Astrocyte (in vitro differentiated cells and primary cell): ENCODE data around the gene NFKB1. TPM values are rescaled to one million over a fixed set of nuclear protein-coding genes. Genes with fewer than 3 reads are reported as not detected.

Experiments
- DNase-seq: peaks from one replicate; pipeline ENCODE4 v3.0.0-alpha.2; 2010; ENCODE audit warnings: low read depth
- FAIRE-seq: peaks from 2 replicates; lab custom pipeline; 2011; peaks lifted over from hg19 to GRCh38; lab: Jason Lieb, UNC
- H2AFZ ChIP-seq: 2 replicates; pipeline ENCODE4 v1.6.0; 2012; ENCODE audit warnings: low read depth, low read length, inconsistent platforms
- H3K27ac ChIP-seq: 2 replicates; pipeline ENCODE4 v1.5.1; 2011; ENCODE audit warnings: low read depth, low read length, inconsistent platforms
- H3K27me3 ChIP-seq: 2 replicates; pipeline ENCODE4 v1.6.0; 2011; ENCODE audit warnings: low read length, inconsistent platforms; ENCODE audit not compliant: insufficient read depth
- H3K36me3 ChIP-seq: 2 replicates; pipeline ENCODE4 v1.5.1; 2011; ENCODE audit warnings: low read length, inconsistent platforms; ENCODE audit not compliant: insufficient read depth
- H3K4me1 ChIP-seq: 2 replicates; pipeline ENCODE4 v1.5.1; 2011; ENCODE audit warnings: low read length, inconsistent platforms; ENCODE audit not compliant: insufficient read depth
- H3K4me2 ChIP-seq: 2 replicates; pipeline ENCODE4 v1.6.0; 2012; ENCODE audit warnings: low read length, inconsistent platforms
- H3K4me3 ChIP-seq: 2 replicates; pipeline ENCODE4 v1.5.1; 2011; ENCODE audit warnings: low read depth, mild to moderate bottlenecking, low read length, inconsistent platforms; ENCODE audit not compliant: insufficient read depth
- H3K79me2 ChIP-seq: 2 replicates; pipeline ENCODE4 v1.6.0; 2012; ENCODE audit warnings: mild to moderate bottlenecking, low read length, inconsistent platforms; ENCODE audit not compliant: insufficient read depth
- H3K9ac ChIP-seq: 2 replicates; pipeline ENCODE4 v1.6.0; 2012; ENCODE audit warnings: mild to moderate bottlenecking, low read length, inconsistent platforms
- H3K9me3 ChIP-seq: 2 replicates; pipeline ENCODE4 v1.5.1; 2012; ENCODE audit warnings: low read depth, mild to moderate bottlenecking, low read length, inconsistent platforms; ENCODE audit not compliant: insufficient read depth
- H4K20me1 ChIP-seq: 2 replicates; pipeline ENCODE4 v1.6.0; 2012; ENCODE audit warnings: low read length, inconsistent platforms; ENCODE audit not compliant: insufficient read depth
- H3K27ac Mint-ChIP-seq: one replicate; pipeline ENCODE4 v1.8.0; 2021; ENCODE audit warnings: mild to moderate bottlenecking, mixed read lengths; ENCODE audit not compliant: unreplicated experiment
- H3K27me3 Mint-ChIP-seq: one replicate; pipeline ENCODE4 v1.8.0; 2021; ENCODE audit warnings: low read depth, mixed read lengths; ENCODE audit not compliant: unreplicated experiment
- H3K36me3 Mint-ChIP-seq: one replicate; pipeline ENCODE4 v1.8.0; 2021; ENCODE audit warnings: low read depth, mixed read lengths; ENCODE audit not compliant: unreplicated experiment
- H3K4me1 Mint-ChIP-seq: one replicate; pipeline ENCODE4 v1.8.0; 2021; ENCODE audit warnings: low read depth, mixed read lengths; ENCODE audit not compliant: unreplicated experiment
- H3K4me3 Mint-ChIP-seq: one replicate; pipeline ENCODE4 v1.8.0; 2021; ENCODE audit warnings: mild to moderate bottlenecking, moderate library complexity, mixed read lengths; ENCODE audit not compliant: unreplicated experiment
- H3K9me3 Mint-ChIP-seq: one replicate; pipeline ENCODE4 v1.8.0; 2021; ENCODE audit warnings: mild to moderate bottlenecking, mixed read lengths; ENCODE audit not compliant: unreplicated experiment
- CTCF ChIP-seq: IDR thresholded peaks from 2 replicates; pipeline ENCODE4 v1.5.1; 2011; ENCODE audit warnings: low read depth, mild to moderate bottlenecking, inconsistent platforms, low read length, moderate library complexity; ENCODE audit not compliant: insufficient read depth
- EZH2 ChIP-seq: IDR thresholded peaks from 2 replicates; pipeline ENCODE4 v1.6.1; 2012; ENCODE audit warnings: mild to moderate bottlenecking, low read length, inconsistent platforms; ENCODE audit not compliant: insufficient read depth
- total RNA-seq: library from RNA; stranded (reverse); gene quantifications from 2 replicates; pipeline ENCODE4 v1.2.1, GENCODE V29; 2021

Gene NFKB1
- total RNA-seq, 1 donor from 2014 or later: 19.9 TPM

DNA sequence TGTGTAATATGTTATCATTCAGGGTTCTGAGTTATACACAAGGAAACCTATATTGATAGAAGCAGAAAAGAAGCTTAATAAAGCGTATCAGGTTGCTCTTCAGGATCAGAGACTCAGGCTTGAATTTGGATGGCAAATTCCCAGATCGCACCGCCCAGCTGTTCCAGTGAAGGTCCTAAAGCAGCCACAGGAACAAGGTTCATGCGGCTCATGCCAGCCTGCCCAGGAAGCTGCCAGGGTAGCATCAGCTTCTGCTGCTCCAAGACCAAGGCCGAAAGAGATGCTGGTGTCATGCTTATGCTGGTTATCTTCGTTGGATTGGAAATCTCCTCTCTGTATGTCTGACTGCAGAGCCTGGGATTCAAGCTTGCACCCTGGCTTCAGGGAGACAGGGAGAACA is 131.9 kb downstream of the NFKB1 start:
- H3K36me3 Mint-ChIP-seq: peaks cover 25% of the 10 kb centered on the region

DNA sequence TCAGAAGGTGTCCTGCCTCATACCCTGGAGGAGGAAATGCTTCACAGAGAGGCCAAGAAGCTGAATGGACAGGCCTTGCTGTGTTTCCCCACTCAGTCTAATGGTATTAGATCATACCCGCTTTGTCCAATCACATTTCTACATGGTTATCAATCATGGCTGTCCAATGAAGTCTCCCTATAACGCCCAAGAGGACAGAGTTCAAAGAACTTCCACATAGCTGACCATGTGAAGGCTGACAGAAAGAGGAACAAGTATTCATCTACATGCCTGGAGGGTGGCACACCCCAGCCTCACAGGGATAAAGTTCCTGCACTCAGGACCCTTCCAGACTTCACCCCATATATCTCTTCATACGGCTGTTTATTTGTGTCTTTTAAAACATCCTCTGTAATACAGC is 136.2 kb downstream of the NFKB1 start:
- Histone ChIP-seq H3K9ac (no peak overlapping the region), H2AFZ (no peak overlapping the region), H3K36me3 (no peaks in the 10 kb centered on the region), H3K27me3 (no peaks in the 10 kb centered on the region), H3K27ac (no peak overlapping the region), H3K4me2 (no peak overlapping the region), H4K20me1 (no peaks in the 10 kb centered on the region), H3K4me3 (no peak overlapping the region), H3K9me3 (no peaks in the 10 kb centered on the region), H3K79me2 (no peaks in the 10 kb centered on the region), H3K4me1 (peaks cover 18% of the 10 kb centered on the region)
- TF ChIP-seq CTCF: no peak
- no peak for TF ChIP-seq EZH2
- H3K36me3 Mint-ChIP-seq: peaks cover 31% of the 10 kb centered on the region
- DNase-seq (no peak), FAIRE-seq (no peak)
- H3K4me3 Mint-ChIP-seq: no peak overlapping the region
- no peaks in the 10 kb centered on the region for H3K9me3 Mint-ChIP-seq
- H3K27ac Mint-ChIP-seq: no peak overlapping the region
- H3K4me1 Mint-ChIP-seq: peaks cover 15% of the 10 kb centered on the region
- no peaks in the 10 kb centered on the region for H3K27me3 Mint-ChIP-seq

More for the DNA sequence above, 131.9 kb downstream of the NFKB1 start:
- Histone ChIP-seq H3K27ac (no peak overlapping the region), H4K20me1 (no peaks in the 10 kb centered on the region), H3K4me3 (no peak overlapping the region), H3K9ac (no peak overlapping the region), H3K4me2 (no peak overlapping the region), H3K9me3 (no peaks in the 10 kb centered on the region), H3K4me1 (peaks cover 6% of the 10 kb centered on the region), H3K27me3 (no peaks in the 10 kb centered on the region), H2AFZ (no peak overlapping the region), H3K79me2 (no peaks in the 10 kb centered on the region), H3K36me3 (no peaks in the 10 kb centered on the region)
- H3K9me3 Mint-ChIP-seq: no peaks in the 10 kb centered on the region
- H3K4me3 Mint-ChIP-seq: no peak overlapping the region
- H3K27me3 Mint-ChIP-seq: no peaks in the 10 kb centered on the region
- no peak for DNase-seq
- peaks cover 16% of the 10 kb centered on the region for H3K4me1 Mint-ChIP-seq
- no peak overlapping the region for H3K27ac Mint-ChIP-seq
- FAIRE-seq: no peak
- TF ChIP-seq EZH2: no peak
- no peak for TF ChIP-seq CTCF

DNA sequence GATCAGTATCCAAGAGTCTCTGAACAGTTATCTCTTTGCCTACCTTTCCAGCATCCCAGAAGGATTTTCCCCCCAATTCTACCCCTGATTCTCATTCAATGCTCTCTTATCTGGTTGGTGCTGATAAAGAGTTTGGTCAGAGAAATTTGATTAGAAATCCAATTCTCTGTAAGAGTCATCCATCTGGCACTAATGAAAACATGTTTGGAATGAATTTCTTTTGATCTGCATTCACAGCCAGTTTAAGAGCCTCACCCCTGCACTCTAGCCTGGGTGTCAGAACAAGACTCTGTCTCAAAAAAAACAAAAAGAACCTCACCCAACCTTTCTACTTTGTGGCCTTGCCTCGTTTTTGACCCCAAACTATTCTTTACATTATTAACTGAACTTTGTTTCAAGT is 137.5 kb downstream of the NFKB1 start:
- no peak overlapping the region for H3K27ac ChIP-seq
- no peaks in the 10 kb centered on the region for H3K27me3 ChIP-seq
- no peak overlapping the region for H3K27ac Mint-ChIP-seq

More for the DNA sequence above, 137.5 kb downstream of the NFKB1 start:
- DNase-seq (peak; percentile 35), FAIRE-seq (no peak)
- H3K4me1 ChIP-seq: peaks cover 18% of the 10 kb centered on the region
- no peaks in the 10 kb centered on the region for H3K79me2 ChIP-seq
- H3K9ac ChIP-seq: no peak overlapping the region
- Mint-ChIP-seq H3K27me3 (no peaks in the 10 kb centered on the region), H3K9me3 (no peaks in the 10 kb centered on the region), H3K36me3 (peaks cover 31% of the 10 kb centered on the region), H3K4me1 (peaks cover 15% of the 10 kb centered on the region), H3K4me3 (peak overlapping the region; percentile 62)
- no peaks in the 10 kb centered on the region for H4K20me1 ChIP-seq
- H3K9me3 ChIP-seq: no peaks in the 10 kb centered on the region
- H3K4me3 ChIP-seq: no peak overlapping the region
- H3K36me3 ChIP-seq: no peaks in the 10 kb centered on the region
- TF ChIP-seq EZH2 (no peak), CTCF (no peak)
- no peak overlapping the region for H3K4me2 ChIP-seq
- no peak overlapping the region for H2AFZ ChIP-seq
